NCI-H460 (cell line): ENCODE measurements around the gene PIGC. TPM values are rescaled to one million over a fixed set of nuclear protein-coding genes. Genes with fewer than 3 reads are reported as not detected.
A peak's percentile ranks its signal among the peaks of the same experiment; 100 is the strongest.

Source experiments
- DNase-seq: peaks from one replicate; pipeline ENCODE4 v3.0.0-alpha.2; 2016; ENCODE audit warnings: low read depth; ENCODE audit errors: extremely low read depth
- polyA plus RNA-seq: library from polyadenylated mRNA; depleted of rRNA; stranded (reverse); fragments of >200 nt; gene quantifications from 2 replicates; pipeline ENCODE4 v1.2.3, GENCODE V29; 2014; cell fraction: nucleus; rRNA removed
- total RNA-seq: library from RNA; depleted of rRNA; stranded (reverse); fragments of >200 nt; shearing (Covaris generic); gene quantifications from 2 replicates; pipeline ENCODE4 v1.2.3, GENCODE V29; 2014; rRNA removed

PIGC gene
- total RNA-seq: 27.9 and 30.9 TPM in 2 replicates
- 32.2 and 36.3 TPM in 2 replicates for polyA plus RNA-seq

DNA sequence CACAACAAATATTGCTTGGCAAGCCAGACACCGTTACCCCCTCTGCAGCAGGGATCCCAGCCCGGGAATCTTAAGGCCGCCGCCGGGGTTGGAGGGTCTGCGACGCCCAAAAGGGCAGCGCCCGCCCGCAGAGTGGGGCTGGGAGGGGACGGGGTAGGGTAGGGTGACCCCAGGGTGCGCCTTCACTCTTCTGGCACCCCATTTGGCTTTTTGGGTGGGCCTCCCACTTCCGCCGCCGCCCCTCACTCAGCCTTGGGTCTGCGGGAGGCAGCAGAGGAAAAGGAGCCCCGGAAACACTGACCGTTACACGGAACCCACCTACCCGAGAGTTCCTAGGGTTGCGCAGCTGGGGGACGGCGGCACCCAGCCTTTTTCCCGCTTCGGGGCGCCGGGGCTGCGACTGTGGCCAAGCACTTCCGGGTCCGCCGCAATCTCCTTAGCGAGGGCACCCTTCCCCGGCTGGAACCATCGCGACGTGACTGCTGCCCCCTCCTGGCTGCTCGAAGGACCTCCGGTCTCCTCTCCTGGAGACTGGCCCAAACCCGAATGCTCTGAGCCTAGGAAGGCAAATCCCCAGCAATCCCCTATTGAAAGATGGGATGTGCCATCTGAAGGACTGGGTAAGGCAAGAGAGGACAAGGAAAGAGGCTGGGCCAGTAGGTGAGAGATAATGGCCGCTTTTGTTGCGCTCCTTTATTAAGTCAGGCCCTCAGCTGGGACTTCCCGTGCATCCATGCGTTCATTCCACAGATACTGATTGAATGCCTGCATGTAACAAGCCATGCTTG, at the start of gene PIGC:
Gene PIGC, minus strand, starts transcription at position 404 of the 788 bp plus-strand sequence. CDS start 1,447 bp downstream, outside the sequence.
- peak; percentile 91 for DNase-seq

DNA sequence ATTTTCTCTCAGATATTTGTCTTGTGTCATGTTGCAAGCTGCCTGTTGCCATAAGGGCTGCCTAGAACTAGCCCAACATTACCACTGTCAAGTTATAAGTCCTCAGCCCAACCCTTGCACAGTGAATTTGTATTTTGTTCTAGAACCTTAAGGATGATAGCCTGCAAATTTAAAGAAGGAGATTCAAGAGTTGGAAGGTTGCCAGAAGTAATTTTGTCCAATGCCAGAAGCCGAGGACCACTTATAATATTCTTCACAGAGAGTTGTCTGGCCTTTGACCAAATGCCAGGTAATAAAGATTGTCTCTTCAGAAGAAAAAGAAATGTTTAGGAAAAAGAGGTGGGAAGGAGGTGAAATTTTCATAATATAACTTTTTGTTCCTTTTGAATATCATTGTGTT, 48.6 kb upstream of the PIGC start:
- no peak for DNase-seq

DNA sequence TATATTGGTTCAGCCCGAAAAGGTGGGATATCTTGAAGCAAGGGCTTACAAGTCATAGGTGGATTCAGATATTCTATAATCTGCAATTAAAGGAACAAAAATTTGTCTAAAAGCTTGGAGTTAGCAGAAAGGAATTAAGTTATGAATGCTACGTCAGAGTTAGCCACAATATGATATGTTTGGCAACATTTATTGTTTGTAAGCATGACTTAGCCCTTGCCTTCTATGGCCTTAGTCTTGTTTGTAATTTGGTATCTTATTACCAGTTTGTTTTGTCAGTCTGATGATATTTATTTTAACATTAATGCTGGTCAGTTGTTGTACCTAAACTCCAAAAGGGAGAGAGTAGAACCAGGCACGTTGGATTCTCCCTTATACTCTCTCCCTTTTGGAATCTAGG, 46.0 kb upstream of the PIGC start:
- DNase-seq: peak; percentile 31

DNA sequence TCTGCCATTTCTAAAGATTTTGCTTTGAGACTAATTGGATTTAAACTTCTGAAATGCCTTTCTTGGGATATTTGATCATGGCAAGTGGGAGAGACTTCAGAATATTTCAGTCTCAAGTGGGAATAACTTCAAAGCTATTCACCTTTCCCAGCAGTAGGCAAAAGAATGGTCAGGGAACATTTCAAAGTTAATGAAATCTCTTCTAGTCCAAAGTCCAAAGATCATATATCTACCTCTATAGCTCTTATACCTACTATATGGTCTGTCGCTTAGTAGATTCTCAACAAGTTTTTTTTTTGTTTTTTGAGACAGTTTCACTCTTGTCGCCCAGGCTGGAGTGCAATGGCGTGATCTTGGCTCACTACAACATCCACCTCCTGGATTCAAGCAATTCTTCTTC, 44.5 kb upstream of the PIGC start:
- DNase-seq: no peak

DNA sequence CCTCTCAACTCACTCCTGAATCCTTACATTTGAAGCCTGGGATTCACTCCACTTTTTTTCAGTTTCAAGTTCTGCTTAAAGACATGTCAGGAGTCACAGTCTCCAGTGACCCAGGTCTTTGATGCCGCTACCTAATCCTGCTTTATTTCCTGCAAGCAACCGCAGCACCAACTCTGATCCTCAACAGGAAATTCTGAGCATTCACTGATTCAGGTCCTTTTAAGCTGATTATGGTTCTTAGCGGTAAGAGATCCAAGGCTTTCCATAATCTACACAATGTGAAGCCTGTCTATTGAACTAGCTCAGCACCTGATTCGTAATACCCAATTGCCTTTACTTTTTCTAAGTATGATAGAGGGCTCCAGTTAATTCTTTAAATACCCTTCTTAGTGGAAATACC, 43.7 kb upstream of the PIGC start:
- no peak for DNase-seq

DNA sequence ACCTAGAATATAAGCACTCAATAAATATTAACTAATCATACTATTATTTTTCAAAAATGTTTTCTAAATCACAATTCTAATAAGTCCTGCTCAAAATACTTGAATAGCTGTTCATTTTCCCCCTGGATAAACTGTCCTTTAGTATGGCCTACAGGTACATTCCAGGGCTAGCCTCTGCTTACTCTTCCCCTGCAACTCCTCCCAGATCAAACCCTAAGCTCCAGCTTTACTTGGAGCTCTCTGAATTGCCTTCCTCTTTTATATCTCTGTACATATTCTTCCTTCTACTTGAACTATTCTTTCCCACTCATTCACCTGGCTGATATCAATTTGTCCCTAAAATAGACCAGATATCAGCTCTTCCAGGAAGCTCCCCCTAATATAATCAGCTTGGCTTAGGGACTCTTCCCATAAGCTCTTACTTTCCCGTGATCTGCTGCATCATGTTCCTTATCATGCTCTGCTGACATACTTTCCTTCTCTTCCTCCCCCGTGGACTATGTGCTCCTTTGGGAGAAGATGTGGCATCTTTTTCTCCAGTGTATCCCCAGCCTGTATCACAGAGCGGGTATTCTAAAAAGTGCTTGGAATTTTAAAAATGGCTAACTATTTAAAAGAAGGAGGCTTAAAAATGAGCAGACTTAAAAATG, 43.1 kb upstream of the PIGC start:
- DNase-seq: no peak

DNA sequence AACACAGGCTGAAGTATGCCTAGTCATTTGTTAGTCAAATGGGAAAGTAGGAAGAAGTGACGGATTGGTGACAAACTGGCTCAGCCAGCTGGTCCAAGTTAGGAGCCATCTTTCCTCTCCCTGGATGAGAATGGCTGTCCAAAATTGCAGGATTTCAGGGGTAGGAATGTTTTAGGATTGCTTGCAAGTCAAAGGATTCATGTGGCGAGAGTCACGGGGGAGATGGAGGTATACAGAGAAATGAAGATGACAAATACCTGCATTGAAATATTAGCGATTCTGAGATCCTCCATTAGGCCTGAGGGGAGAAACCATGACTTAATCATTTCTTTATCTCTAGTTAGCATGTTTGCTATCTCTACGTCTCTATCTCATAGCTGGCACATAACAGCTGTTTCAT, 41.8 kb upstream of the PIGC start:
- no peak for DNase-seq

DNA sequence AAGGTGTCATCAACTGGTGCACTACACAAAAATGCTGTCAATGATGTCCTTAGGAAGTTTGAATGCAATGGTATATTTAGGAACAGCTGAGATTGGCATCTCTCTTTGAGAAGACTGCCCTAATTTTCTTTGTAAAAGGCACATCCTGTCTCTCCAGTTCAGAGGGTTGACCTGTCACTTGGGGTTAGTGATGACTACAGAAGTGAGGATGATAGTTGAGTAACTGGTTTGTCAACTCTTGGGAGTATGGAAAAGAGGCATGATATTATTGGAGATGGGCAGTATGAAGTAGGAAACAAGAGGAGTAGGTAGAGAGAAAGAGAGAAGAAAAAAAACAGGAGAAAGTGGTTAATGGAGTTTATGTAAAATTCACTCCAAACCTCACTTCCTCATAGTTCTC, 40.4 kb upstream of the PIGC start:
- no peak for DNase-seq

DNA sequence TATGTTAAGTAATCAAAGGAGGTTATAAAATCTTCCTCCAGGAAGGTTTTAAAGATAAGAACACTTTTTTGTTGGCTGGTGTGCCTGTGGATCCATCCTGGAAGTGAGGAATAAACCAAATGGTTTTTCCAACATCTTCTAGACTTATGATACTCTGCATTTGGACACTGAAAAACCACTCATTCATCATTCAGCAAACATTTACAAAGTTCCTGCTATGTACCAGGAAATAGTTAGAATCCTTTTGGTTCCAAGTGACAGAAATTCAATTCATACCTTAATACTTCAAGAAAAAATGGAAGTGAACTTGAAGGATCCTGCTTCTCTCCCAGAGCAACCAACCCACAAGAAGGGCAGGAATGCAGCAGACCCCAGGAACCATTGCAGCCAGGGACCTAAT, 39.6 kb upstream of the PIGC start:
- no peak for DNase-seq

DNA sequence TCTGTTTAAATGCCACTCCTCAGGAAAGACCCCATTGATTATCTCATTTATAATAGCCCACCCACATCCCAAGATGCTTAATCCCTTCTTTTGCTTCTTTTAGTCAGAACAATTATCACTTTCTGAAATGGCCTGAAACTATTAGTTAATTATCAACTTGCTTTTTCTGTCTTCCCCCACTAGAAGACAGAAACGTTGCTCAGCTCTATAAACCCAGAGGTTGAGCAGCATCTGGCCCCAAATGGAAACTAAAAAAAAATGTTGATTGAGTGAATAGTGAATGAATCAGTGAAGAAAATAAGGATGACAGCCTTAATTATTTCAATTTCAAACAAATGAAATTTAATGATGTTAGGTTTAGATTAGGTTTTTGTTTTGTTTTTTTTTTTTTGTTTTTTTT, 38.2 kb upstream of the PIGC start:
- DNase-seq: no peak

DNA sequence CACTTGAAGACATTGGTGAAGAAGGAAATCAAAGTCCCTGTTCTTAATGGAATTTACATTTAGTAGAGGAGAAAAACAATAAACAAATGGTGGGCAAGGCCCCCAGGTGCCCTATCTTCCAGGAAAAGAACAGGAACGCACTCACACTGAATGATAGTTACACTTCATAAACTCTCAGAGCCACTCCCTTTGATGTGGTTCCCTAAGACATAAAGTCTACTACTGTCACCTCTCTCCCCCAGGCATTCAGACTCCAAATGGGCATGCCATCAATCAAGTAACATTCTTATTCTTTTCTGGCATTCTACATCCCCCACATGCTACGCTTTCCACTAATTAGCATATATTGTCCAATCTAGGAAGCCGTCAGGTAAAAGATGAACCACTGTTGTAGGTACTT, 36.6 kb upstream of the PIGC start:
- no peak for DNase-seq

DNA sequence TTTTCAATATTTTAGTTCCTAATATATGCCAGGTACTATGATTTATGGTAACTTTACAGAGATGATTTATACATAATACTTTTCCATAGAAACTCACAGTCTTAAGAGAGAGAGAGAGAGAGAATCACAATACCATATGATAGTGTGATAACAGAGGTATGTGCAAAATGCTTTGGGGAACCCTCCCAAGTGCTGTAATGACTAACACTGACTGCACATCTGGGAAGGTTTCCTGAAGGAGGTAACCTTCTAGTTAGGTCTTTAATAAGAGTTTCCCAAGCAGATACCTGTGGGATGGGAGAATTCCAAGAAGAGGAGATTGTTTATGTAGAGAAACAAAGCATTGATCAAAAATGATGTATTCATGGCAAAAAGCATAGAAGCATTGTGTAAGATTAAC, 34.6 kb upstream of the PIGC start:
- no peak for DNase-seq

DNA sequence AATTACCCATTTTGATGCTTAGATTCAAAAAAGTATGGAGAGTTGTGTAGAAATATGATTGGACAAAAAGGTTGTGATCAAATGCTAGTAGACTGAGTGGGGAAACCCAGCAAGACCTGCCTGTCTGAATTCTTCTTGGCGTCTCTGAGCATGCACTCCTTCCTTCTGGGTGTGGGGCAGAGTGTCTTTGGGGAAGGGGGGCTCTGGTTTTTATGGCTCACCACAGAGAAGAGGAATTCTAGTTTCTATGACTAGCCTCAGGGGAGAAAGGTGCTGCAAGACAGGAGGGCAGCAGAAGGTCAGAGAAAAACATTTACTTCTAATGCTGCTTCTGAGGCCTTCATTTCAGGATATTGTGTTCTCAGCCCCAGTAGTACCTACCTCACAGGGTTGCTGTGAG, 33.9 kb upstream of the PIGC start:
- DNase-seq: no peak

DNA sequence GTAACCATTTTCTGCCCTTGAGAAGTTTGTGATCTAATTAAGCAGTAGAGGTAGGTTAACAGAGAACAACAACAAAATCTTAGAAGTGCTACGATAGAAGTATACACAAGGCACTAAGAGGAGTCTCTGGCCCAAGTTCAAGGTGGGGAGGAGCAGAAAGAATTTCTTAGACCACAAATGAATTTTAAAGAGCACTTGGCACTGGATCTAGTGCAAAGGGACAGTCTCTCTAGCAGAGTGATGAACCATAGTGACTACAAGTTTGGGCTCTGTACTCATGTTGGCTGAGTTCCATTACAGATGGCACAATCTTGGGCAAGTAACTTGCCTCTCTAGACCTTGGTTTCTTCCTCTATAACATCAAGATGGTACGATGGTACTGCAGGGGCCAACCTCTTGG, 33.3 kb upstream of the PIGC start:
- DNase-seq: no peak

DNA sequence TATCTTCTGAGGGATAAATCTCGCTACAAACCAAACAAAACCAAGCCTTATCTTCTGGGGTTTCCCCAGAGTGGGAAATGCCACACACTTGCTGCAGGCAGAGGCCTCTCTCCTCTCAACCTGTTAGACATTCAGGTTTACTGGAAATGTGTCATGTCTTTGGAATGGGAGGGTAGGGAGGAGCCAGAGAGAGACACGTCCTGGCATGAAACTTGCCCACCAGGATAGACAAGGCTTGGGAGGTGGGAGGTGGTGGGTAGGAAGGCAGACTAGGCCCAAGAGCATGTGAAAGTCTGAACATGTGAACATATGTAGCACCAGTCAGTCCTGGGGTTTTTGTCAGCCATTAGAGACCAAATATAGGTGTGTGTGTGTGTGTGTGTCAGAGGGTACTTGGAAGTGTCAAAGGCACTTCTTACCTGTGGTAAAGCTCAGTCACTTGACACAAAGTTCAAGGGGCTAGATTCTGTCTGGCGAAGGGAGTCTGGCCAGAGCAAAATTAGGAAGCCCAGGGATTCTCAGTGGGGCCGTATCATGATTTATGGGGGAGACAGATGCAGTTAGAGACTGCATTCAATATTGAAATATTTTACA, 32.4 kb upstream of the PIGC start:
- no peak for DNase-seq

DNA sequence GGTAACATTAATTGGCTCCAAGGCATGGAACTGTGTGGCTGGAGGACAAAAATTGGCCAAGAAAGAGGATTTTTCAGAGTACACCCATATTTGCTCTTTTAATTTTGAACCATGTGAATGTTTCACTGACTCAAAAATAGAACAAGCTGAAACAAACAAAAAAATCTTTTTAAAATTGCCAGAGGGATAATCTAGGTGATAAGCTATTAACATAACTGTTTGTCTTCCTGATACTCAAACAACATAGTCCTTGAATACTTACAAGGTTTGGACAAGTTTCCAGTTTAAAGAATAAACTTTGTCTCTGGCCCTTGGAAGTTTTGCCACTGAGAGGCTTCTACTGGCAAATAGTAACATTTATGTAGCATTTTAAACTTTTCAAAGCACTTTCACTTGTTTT, 30.0 kb upstream of the PIGC start:
- DNase-seq: no peak

DNA sequence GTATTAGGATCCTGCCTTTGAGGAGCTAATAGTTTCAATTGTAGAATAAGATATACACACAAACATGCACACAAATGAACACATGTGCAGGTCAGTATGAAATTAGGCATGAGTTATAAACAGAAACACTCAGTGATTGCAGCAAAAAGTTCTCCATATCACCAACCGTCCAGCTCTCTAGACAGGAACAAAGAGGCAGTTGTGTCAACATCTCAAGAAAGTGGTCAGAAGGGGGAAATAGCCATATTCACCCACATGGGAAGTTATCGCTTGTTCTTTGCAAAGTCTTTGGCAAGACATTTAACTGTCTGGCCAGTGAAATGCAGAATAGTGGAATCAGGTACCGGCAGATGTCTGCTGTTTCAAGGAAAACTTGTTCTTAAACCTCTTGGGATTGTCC, 29.4 kb upstream of the PIGC start:
- no peak for DNase-seq

DNA sequence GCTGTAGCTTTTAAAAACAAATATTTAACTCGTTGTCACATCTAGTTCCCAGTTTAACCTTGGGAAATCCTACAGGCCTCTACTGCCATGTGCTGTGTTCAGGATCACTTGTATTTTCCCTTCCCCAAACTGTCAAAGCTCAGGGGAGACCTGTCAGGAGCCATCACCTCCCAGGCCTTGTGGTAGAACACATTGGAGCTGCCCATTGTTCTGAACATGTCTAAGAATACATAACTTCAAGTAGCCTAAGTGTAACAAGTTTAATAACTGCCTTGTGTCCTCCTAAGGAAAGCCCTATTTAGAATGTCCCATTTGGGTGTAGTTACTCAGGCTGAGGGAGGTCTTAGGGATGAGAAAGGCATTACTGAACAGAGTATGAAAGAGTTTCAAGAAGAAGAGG, 28.6 kb upstream of the PIGC start:
- DNase-seq: no peak

DNA sequence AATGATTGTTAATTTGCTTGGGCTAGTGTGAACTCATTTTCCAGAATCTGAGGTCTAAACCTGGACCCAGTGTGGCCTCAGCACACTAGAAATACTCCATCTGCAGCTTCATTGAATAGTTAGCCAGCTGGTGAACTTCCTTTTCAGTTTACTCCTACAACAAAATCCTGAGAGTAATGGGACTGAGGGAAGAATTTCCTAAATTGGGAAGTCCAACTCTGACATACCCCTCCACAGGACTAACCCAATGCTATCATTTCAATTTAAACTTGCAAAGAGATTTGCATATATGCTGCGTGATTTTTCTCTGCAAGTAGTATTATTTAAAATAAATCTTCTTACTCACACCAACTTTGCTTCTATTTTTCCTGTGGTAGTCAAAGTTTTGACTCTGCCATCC, 27.8 kb upstream of the PIGC start:
- DNase-seq: no peak

DNA sequence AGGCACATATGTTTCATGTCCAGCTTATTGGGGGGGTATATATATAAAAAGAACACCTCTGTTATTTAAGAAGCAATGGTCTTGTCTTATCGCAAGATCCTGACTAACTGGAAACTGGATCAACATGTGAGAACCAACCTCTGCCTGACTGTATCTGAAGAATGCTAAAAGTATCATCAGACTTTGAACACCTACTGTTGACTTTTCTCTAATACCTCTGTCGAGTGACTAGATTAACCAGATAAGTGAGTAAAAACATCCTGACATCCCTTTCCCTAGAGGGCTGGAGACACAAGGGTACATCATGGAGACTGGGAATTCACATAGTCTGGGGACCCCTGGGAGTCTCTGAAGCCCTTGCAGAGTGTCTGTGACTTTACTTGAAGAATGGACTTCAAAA, 26.3 kb upstream of the PIGC start:
- no peak for DNase-seq

DNA sequence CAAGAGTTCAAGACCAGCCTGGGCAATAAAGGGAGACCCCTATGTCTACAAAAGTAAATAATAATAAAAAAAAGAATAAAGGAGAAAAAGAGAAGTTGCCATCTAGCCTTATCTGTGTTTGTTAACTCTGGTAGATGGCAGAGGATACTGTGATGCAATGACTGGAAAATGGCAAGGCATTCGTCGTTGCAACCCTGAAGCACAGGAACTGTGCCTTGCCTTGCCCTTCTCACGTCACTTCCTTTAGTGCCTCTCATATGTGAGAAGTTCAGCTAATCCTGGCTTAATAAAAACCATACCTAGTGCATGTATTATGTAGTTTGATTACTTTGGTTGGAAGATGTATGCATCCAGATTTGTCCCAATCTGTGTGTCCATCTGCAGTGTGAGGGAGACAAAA, 25.8 kb upstream of the PIGC start:
- DNase-seq: no peak

DNA sequence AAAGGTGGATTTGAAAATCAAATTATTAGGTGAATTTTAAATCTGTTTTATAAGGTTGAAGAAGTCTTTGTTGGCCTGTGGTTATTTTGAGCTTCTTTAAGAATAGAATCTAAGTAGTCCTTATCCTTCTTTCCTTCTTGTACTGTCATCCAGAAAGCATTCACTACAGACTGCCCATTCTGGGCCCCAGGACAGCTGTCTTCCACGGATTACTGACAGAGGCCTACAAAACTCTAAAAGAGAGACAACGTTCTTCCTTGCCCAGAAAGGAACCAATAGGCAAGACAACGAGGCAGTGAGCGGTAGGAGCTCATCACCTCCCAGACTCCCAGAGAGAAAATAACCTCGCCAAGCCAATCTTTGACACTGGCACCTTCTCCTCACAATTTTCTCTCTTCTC, 24.4 kb upstream of the PIGC start:
- DNase-seq: no peak
